ENCODE data around the gene ANKRD34A. TPM values are rescaled to one million over a fixed set of nuclear protein-coding genes. Genes with fewer than 3 reads are reported as not detected.

ANKRD34A gene
- total RNA-seq, 2 donors from 2014 or later = 1.1 TPM

DNA sequence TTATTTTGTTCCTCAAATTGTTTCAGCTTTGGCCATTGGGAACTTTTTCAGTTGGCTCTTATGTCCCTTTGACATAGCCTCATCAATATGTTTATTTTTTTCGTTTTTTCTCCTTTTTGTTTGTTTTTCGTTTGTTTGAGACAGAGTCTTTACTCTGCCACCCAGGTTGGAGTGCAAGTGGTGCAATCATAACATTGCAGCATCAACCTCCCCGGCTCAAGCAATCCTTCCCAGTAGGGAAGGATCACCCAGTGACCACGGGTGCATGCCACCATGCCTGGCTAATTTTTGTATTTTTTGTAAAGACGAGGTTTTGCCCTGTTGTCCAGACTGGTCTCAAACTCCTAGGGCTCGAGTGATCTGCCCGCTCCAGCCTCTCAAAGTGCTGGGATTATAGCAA is 8.2 kb upstream of the ANKRD34A start:
- TF ChIP-seq, protein P1, sequence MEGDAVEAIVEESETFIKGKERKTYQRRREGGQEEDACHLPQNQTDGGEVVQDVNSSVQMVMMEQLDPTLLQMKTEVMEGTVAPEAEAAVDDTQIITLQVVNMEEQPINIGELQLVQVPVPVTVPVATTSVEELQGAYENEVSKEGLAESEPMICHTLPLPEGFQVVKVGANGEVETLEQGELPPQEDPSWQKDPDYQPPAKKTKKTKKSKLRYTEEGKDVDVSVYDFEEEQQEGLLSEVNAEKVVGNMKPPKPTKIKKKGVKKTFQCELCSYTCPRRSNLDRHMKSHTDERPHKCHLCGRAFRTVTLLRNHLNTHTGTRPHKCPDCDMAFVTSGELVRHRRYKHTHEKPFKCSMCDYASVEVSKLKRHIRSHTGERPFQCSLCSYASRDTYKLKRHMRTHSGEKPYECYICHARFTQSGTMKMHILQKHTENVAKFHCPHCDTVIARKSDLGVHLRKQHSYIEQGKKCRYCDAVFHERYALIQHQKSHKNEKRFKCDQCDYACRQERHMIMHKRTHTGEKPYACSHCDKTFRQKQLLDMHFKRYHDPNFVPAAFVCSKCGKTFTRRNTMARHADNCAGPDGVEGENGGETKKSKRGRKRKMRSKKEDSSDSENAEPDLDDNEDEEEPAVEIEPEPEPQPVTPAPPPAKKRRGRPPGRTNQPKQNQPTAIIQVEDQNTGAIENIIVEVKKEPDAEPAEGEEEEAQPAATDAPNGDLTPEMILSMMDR (IDR thresholded peaks at IDR 0.05) = no peak
- ATAC-seq (ENCODE audit: insufficient number of reproducible peaks, low FRiP score, low read depth) (no peak), DNase-seq (ENCODE audit: low spot score) (no peak)
- no peaks in the 10 kb centered on the region for H3K9me3 ChIP-seq
- peaks cover 3 to 6% of the 10 kb centered on the region in 2 donors for H3K4me1 ChIP-seq (ENCODE audit: control insufficient read depth in 1 of 2, low read depth in 2 of 2)
- no peaks in the 10 kb centered on the region for H3K27me3 ChIP-seq (replicated peaks; ENCODE audit: insufficient read depth)
- no peak overlapping the region for H3K27ac ChIP-seq
- H3K4me3 ChIP-seq = no peak overlapping the region
- H3K36me3 ChIP-seq = no peaks in the 10 kb centered on the region

DNA sequence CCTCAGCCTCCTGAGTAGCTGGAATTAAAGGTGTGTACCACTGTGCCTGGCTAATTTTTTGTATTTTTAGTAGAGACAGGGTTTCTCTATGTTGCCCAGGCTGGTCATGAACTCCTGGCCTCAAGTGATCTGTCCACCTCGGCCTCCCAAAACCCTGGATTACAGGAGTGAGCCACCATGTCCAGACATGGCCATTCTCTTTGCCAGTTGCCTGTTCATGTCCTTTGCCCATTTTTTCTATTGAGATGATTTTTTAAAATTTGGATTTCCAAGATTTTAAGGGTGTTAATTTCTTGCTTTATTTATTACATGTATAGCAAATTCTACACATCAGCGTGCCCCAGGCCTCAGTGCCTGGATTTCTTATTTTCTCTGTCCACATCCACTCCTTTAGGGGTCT is 2.9 kb upstream of the ANKRD34A start:
- Histone ChIP-seq H3K9me3 (no peaks in the 10 kb centered on the region), H3K27ac (no peak overlapping the region), H3K4me3 (no peak overlapping the region), H3K4me1 (ENCODE audit: control insufficient read depth in 1 of 2, low read depth in 2 of 2) (peaks cover 19 to 29% of the 10 kb centered on the region in 2 donors), H3K36me3 (no peaks in the 10 kb centered on the region), H3K27me3 (replicated peaks; ENCODE audit: insufficient read depth) (no peaks in the 10 kb centered on the region)
- DNase-seq (ENCODE audit: low spot score) = no peak
- TF ChIP-seq, protein P1 (IDR thresholded peaks at IDR 0.05) = no peak
- ATAC-seq (ENCODE audit: insufficient number of reproducible peaks, low FRiP score, low read depth) = no peak

DNA sequence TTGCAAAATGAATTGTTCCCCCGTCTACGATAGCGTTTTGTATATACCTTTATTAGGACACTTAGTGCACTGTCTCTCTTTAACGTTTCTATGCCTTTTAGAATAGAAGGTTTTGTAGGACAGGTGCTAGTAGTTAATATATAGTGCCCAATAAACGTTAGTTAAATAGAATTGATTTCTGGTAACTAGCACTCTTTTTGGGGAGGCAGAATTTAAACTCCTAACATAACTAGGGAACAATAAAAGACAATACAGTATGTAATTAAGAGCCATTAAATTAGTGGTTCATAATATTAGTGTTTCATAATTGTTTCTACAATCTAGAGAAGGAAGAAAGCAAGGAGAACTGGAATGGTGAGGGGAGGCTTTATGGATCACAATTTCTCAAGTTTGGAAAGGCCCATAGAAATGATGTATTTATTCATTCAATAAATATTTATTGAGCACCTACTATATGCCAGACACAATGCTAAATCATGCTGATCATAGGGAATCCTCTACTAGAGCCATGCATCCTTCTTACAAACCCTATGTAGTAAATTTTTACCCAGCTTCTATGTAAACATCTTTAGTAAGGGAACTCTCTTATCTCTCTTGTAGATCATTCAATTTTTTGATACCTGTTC is 857 bp upstream of the ANKRD34A start:
- ATAC-seq (ENCODE audit: insufficient number of reproducible peaks, low FRiP score, low read depth) = no peak
- H3K27ac ChIP-seq = peak overlapping the region; percentile 88 to 93
- peaks cover 19 to 29% of the 10 kb centered on the region in 2 donors for H3K4me1 ChIP-seq (ENCODE audit: control insufficient read depth in 1 of 2, low read depth in 2 of 2)
- H3K27me3 ChIP-seq (replicated peaks; ENCODE audit: insufficient read depth) = no peaks in the 10 kb centered on the region
- no peaks in the 10 kb centered on the region for H3K36me3 ChIP-seq
- peak overlapping the region; percentile 92 for H3K4me3 ChIP-seq
- no peak for DNase-seq (ENCODE audit: low spot score)
- no peaks in the 10 kb centered on the region for H3K9me3 ChIP-seq
- TF ChIP-seq, protein P1 (IDR thresholded peaks at IDR 0.05) = no peak

DNA sequence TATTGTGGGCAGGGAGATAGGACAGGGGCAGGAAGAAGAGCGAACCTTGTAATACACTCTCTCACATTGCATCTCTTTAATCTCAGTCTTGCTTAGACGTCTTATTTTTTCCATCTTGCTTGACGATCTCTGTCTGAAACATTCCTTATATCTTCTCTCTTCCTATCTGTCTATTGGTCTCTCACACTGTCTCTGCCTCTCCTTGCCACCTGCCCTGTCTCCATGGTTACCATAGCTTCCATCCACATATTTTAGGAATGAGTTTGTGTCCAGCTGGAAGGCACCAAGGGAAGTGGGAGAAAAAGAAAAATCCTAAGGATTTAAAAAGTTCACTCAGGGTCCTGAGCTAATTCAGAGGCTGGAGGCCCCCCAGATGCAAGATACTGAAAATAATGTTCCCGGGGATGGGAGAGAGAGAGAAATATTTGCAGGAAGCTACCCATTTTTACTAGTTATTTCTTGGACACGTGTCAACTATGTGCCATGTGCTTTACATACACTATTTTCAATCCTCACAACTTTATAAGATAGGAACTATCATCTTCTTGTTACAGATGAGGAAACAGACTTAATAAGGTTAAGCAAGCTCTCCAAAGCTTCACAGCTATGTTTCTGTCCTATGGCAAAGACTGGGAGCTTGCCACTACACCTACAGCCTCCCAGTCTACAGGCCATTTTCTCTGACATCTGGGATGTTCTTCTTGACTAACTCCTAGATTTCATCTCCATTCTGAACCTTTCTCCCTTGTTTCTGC is 933 bp downstream of the ANKRD34A start:
- H3K4me3 ChIP-seq = peak overlapping the region; percentile 92
- H3K4me1 ChIP-seq (ENCODE audit: control insufficient read depth in 1 of 2, low read depth in 2 of 2) = peaks cover 21 to 41% of the 10 kb centered on the region in 2 donors
- ATAC-seq (ENCODE audit: insufficient number of reproducible peaks, low FRiP score, low read depth) (no peak), DNase-seq (ENCODE audit: low spot score) (no peak)
- peak overlapping the region; percentile 88 to 93 for H3K27ac ChIP-seq
- TF ChIP-seq, protein P1 (IDR thresholded peaks at IDR 0.05) = no peak
- no peaks in the 10 kb centered on the region for H3K27me3 ChIP-seq (replicated peaks; ENCODE audit: insufficient read depth)
- no peaks in the 10 kb centered on the region for H3K36me3 ChIP-seq
- H3K9me3 ChIP-seq = no peaks in the 10 kb centered on the region
